Upper lobe of right lung (tissue), 1 donor: ENCODE measurements around the gene GANC. TPM values are rescaled to one million over a fixed set of nuclear protein-coding genes. Genes with fewer than 3 reads are reported as not detected.
"Not testable (repeated sequence)": the region's sequence is repeated elsewhere in the genome, so short reads cannot be mapped to it uniquely, and the experiment has no call there.

Experiments used
- ATAC-seq: fragments of 200-7000 bp; cut with Tn5 transposase; one replicate; pipeline ENCODE4 v1.9.1; 2020; ENCODE audit warnings: mild to moderate bottlenecking, moderate library complexity
- DNase-seq: peaks from one replicate; pipeline ENCODE4 v3.0.0-alpha.2; 2020
- H3K27ac ChIP-seq: fragments of 200-600 bp; one replicate; pipeline ENCODE4 v1.8.0; 2022
- H3K27me3 ChIP-seq: fragments of 200-600 bp; one replicate; pipeline ENCODE4 v1.8.0; 2022; ENCODE audit warnings: mild to moderate bottlenecking
- H3K36me3 ChIP-seq: fragments of 200-600 bp; one replicate; pipeline ENCODE4 v1.8.0; 2022
- H3K4me1 ChIP-seq: fragments of 200-600 bp; one replicate; pipeline ENCODE4 v1.8.0; 2022
- H3K4me3 ChIP-seq: fragments of 200-600 bp; one replicate; pipeline ENCODE4 v1.8.0; 2022; ENCODE audit warnings: mild to moderate bottlenecking
- H3K9me3 ChIP-seq: fragments of 200-600 bp; one replicate; pipeline ENCODE4 v1.8.0; 2022
- CTCF ChIP-seq: fragments of 200-600 bp; IDR thresholded peaks from one replicate; pipeline ENCODE4 v1.8.0; 2022; ENCODE audit warnings: antibody characterized with exemption
- intact Hi-C: fragments of 100-400 bp; cut with DNase I; formaldehyde crosslinking; loops from one replicate; pipeline ENCODE4 v1.11.0; 2022
- total RNA-seq: library from RNA; stranded (reverse); fragmentation: NEBNext Ultra II Directional; extraction: Animal tissue kit (Norgen Biotek cat#: 25700); gene quantifications from one replicate; pipeline ENCODE4 v1.2.1, GENCODE V29; 2021
- donor health status: DM: no; HTN: yes; CAD: no; lungs with severe emphysema.

GANC gene
- total RNA-seq, 1 donor from 2014 or later = 111 TPM

GRCh38 chr15:42285034-42285433 is 12.0 kb downstream of the GANC start:
- DNase-seq = no peak
- Histone ChIP-seq H3K9me3 (no peaks in the 10 kb centered on the region), H3K36me3 (peaks cover 74% of the 10 kb centered on the region), H3K27ac (peak overlapping the region; percentile 47), H3K4me1 (no peaks in the 10 kb centered on the region), H3K27me3 (no peaks in the 10 kb centered on the region), H3K4me3 (no peak overlapping the region)
- TF ChIP-seq CTCF = no peak
- peak; percentile 58 for ATAC-seq
- intact Hi-C loops = no loop called here

DNA sequence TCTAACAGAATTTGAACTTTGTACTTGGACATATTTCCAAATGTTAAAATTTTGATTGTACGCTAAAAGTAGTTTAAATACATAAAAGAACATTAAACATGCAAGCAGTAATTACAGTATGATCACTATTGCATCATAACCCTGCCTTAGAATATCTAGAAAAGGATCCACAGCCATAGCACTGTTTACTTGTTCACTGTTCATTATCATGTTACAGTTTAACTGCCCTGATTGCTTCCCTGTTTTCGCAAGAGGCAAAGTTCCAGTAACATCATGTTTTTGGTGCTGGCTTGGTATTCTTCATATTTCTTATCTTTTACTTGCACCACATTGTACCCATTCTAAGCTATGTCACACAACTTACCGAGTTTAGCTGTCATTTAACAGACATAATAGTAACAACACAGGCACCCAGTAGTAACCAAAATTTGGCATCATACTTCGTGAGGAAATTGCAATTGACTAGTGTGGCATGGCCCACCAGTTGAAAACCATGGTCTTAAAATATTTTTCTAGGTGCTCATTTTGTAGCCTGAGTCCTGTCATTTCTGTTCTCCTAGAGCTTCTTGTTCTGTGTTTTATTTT is 13.5 kb downstream of the GANC start:
- H3K27me3 ChIP-seq = no peaks in the 10 kb centered on the region
- no peaks in the 10 kb centered on the region for H3K9me3 ChIP-seq
- no peak overlapping the region for H3K4me3 ChIP-seq
- no peaks in the 10 kb centered on the region for H3K4me1 ChIP-seq
- H3K36me3 ChIP-seq = peaks cover 74% of the 10 kb centered on the region
- ATAC-seq (peak; percentile 46), DNase-seq (no peak)
- no peak for TF ChIP-seq CTCF
- intact Hi-C loops = no loop called here
- H3K27ac ChIP-seq = no peak overlapping the region

GRCh38 chr15:42287931-42288330 is 14.9 kb downstream of the GANC start:
- H3K27ac ChIP-seq = no peak overlapping the region
- no peaks in the 10 kb centered on the region for H3K27me3 ChIP-seq
- no peaks in the 10 kb centered on the region for H3K4me1 ChIP-seq
- no peaks in the 10 kb centered on the region for H3K9me3 ChIP-seq
- peaks cover 78% of the 10 kb centered on the region for H3K36me3 ChIP-seq
- intact Hi-C loops = no loop called here
- no peak overlapping the region for H3K4me3 ChIP-seq
- ATAC-seq (no peak), DNase-seq (no peak)
- no peak for TF ChIP-seq CTCF

- intact Hi-C loops = no loop called here
- H3K4me3 ChIP-seq = no peak overlapping the region
- DNase-seq = no peak
- no peaks in the 10 kb centered on the region for H3K4me1 ChIP-seq
- H3K9me3 ChIP-seq = no peaks in the 10 kb centered on the region
- no peak for TF ChIP-seq CTCF
- H3K27me3 ChIP-seq = no peaks in the 10 kb centered on the region
- H3K36me3 ChIP-seq = peaks cover 82% of the 10 kb centered on the region
- no peak for ATAC-seq
- H3K27ac ChIP-seq = no peak overlapping the region
Measured at GRCh38 chr15:42289166-42289565, 16.2 kb downstream of the GANC start.

DNA sequence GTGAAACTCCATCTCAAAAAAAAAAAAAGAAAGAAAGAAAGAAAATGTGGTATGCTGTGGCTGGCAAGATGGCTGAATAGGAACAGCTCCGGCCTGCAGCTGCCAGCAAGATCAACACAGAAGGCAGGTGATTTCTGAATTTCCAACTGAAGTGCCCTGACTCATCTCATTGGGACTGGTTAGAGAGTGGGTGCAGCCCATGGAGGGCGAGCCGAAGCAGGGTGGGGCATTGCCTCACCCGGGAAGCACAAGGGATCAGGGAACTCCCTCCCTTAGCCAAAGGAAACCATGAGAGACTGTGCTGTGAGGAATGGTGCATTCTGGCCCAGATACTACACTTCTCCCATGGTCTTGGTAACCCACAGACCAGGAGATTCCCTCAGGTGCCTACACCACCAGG is 28.0 kb downstream of the GANC start:
- H3K27ac ChIP-seq = peak overlapping the region; percentile 17
- H3K4me3 ChIP-seq, H3K27me3 ChIP-seq, H3K4me1 ChIP-seq, H3K9me3 ChIP-seq, intact Hi-C loops: not testable (repeated sequence)
- H3K36me3 ChIP-seq = peaks cover 29% of the 10 kb centered on the region
- DNase-seq = peak; percentile 78
- ATAC-seq = peak; percentile 76

DNA sequence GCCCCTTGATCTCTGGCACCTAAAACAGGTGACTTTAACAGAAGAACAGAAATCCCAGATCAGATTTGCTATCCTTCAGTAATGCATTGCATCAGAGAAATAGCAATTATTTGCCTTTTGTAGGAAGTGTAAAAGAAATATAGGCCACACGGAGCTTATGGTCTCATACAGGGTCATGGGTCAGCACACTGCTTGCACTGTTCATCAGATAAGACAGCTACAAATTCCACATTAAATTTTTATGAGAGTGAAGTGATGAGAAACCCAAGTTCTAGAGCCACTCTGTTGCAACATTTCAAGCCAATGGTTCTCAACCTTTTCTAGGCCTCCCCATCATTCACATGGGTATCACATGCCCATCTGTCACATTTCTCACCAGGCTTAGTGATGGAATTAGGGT is 33.7 kb downstream of the GANC start:
- no peaks in the 10 kb centered on the region for H3K9me3 ChIP-seq
- H3K27me3 ChIP-seq = no peaks in the 10 kb centered on the region
- peaks cover 53% of the 10 kb centered on the region for H3K36me3 ChIP-seq
- ATAC-seq (no peak), DNase-seq (no peak)
- H3K27ac ChIP-seq = no peak overlapping the region
- H3K4me3 ChIP-seq = no peak overlapping the region
- TF ChIP-seq CTCF = no peak
- intact Hi-C loops = no loop called here
- no peaks in the 10 kb centered on the region for H3K4me1 ChIP-seq
